Measurements from ENCODE around the gene PPP3CB. TPM values are rescaled to one million over a fixed set of nuclear protein-coding genes. Genes with fewer than 3 reads are reported as not detected.

Gene PPP3CB
- total and polyA plus RNA-seq, 2 donors (not counting 3 experiments of a cell fraction or from before 2014, with no cell fraction given): 13.5 to 30.4 TPM

DNA sequence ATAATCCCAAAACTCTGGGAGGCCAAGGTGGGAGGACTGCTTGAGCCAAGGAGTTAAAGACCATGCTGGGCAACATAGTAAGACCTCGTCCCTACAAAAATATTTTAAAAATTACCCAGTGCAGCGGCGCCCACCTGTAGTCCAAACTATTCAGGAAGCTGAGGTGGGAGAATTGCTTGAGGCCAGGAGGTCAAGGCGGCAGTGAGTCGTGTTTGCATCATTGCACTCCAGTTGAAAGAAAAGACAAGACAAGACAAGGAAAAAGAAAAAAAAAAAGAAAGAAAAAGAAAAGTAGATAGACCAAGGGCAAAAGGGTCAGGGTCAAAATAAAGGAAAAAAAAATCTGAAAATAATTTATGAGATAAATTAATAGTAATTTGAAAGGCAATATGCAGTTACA is 87.8 kb downstream of the PPP3CB start:
- H3K27me3 ChIP-seq (ENCODE audit: control insufficient read depth in 2 of 2, insufficient read depth in 2 of 2, low read length in 2 of 2): no peaks in the 10 kb centered on the region
- H3K4me1 ChIP-seq (ENCODE audit: control insufficient read depth, extremely low read depth, insufficient read depth, low read length): peaks cover 5% of the 10 kb centered on the region
- H3K4me2 ChIP-seq (ENCODE audit: insufficient read depth, low read length): no peak overlapping the region
- no peak overlapping the region for H2AFZ ChIP-seq (ENCODE audit: low read depth, low read length)
- no peaks in the 10 kb centered on the region for H3K36me3 ChIP-seq (ENCODE audit: control insufficient read depth in 2 of 2, extremely low read depth in 1 of 2, insufficient read depth in 2 of 2, low read length in 2 of 2)
- ChIA-PET POLR2A (no interaction called here), CTCF (no interaction called here)
- dilution Hi-C loops (cut with MboI; ENCODE audit: extremely low pct_ligation_motif_present, low sequenced_read_pairs): no loop called here
- H3K27ac ChIP-seq (ENCODE audit: insufficient read depth, low read depth, low read length): no peak overlapping the region
- TF ChIP-seq MYC (IDR thresholded peaks at IDR 0.05; ENCODE audit: low read depth, low read length): no peak
- TF ChIP-seq EZH2 (IDR thresholded peaks at IDR 0.05; ENCODE audit: borderline replicate concordance, low read depth, low read length, severe bottlenecking): no peak
- TF ChIP-seq JUN (IDR thresholded peaks at IDR 0.05; ENCODE audit: borderline replicate concordance, insufficient read depth, insufficient read length, low read depth): no peak
- TF ChIP-seq, protein P1, sequence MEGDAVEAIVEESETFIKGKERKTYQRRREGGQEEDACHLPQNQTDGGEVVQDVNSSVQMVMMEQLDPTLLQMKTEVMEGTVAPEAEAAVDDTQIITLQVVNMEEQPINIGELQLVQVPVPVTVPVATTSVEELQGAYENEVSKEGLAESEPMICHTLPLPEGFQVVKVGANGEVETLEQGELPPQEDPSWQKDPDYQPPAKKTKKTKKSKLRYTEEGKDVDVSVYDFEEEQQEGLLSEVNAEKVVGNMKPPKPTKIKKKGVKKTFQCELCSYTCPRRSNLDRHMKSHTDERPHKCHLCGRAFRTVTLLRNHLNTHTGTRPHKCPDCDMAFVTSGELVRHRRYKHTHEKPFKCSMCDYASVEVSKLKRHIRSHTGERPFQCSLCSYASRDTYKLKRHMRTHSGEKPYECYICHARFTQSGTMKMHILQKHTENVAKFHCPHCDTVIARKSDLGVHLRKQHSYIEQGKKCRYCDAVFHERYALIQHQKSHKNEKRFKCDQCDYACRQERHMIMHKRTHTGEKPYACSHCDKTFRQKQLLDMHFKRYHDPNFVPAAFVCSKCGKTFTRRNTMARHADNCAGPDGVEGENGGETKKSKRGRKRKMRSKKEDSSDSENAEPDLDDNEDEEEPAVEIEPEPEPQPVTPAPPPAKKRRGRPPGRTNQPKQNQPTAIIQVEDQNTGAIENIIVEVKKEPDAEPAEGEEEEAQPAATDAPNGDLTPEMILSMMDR (IDR thresholded peaks at IDR 0.05; ENCODE audit: extremely low read depth in 1 of 2, insufficient read depth in 1 of 2, low read depth in 1 of 2, low read length in 2 of 2): no peak
- no peak for TF ChIP-seq POLR2A (IDR thresholded peaks at IDR 0.05; ENCODE audit: low read depth, low read length)
- TF ChIP-seq GATA2 (IDR thresholded peaks at IDR 0.05; ENCODE audit: insufficient read depth, insufficient read length, low read depth, low read length): no peak
- TF ChIP-seq POLR2AphosphoS5 (IDR thresholded peaks at IDR 0.05; ENCODE audit: insufficient read depth, low read depth, low read length): no peak
- no peaks in the 10 kb centered on the region for H3K9me3 ChIP-seq (replicated peaks; ENCODE audit: control insufficient read depth, insufficient read depth, low read length)
- no peaks in the 10 kb centered on the region for H3K9me1 ChIP-seq (replicated peaks; ENCODE audit: control insufficient read depth, extremely low read depth, insufficient read depth, low read length)
- H3K9ac ChIP-seq (replicated peaks; ENCODE audit: extremely low read depth, insufficient read depth, low read length): no peak overlapping the region
- no peak for DNase-seq (ENCODE audit: low read depth, low spot score)
- peaks cover 16% of the 10 kb centered on the region for H4K20me1 ChIP-seq (replicated peaks; ENCODE audit: control insufficient read depth, extremely low read depth, insufficient read depth, low read length)
- H3K79me2 ChIP-seq (ENCODE audit: control insufficient read depth, insufficient read depth, low read length): peaks cover 89% of the 10 kb centered on the region
- intact Hi-C loops (cut with micrococcal nuclease): no loop called here
- H3K4me3 ChIP-seq (replicated peaks in 1 of 3; ENCODE audit: insufficient read depth in 1 of 3, low read depth in 1 of 3, low read length in 3 of 3): no peak overlapping the region
- no TSS peak for BruUV-seq (replicated peaks)
- no peak for FAIRE-seq

DNA sequence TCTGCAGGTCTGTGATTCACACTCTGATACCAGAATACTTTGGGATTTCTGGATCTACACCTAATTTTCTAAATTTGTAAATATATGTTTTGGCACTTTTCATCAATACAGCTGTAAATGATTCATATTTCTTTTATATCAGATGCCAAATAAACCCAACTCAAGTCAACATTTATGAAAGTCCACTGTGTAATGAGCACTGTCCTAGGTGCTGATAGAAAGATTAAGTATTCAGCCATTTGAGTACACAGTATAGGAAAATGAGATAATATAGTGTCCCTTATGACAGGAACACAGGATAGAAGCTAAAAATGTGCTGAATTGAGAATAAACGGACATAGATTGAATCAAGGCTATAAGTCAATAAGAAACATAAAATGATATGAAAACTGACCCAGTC is 88.3 kb downstream of the PPP3CB start:
- Histone ChIP-seq H3K27ac (ENCODE audit: insufficient read depth, low read depth, low read length) (no peak overlapping the region), H3K9me1 (replicated peaks; ENCODE audit: control insufficient read depth, extremely low read depth, insufficient read depth, low read length) (no peaks in the 10 kb centered on the region), H3K79me2 (ENCODE audit: control insufficient read depth, insufficient read depth, low read length) (peaks cover 89% of the 10 kb centered on the region), H3K27me3 (ENCODE audit: control insufficient read depth in 2 of 2, insufficient read depth in 2 of 2, low read length in 2 of 2) (no peaks in the 10 kb centered on the region), H3K4me1 (ENCODE audit: control insufficient read depth, extremely low read depth, insufficient read depth, low read length) (no peaks in the 10 kb centered on the region), H3K9ac (replicated peaks; ENCODE audit: extremely low read depth, insufficient read depth, low read length) (no peak overlapping the region), H3K36me3 (ENCODE audit: control insufficient read depth in 2 of 2, extremely low read depth in 1 of 2, insufficient read depth in 2 of 2, low read length in 2 of 2) (no peaks in the 10 kb centered on the region), H3K4me3 (replicated peaks in 1 of 3; ENCODE audit: insufficient read depth in 1 of 3, low read depth in 1 of 3, low read length in 3 of 3) (no peak overlapping the region), H3K9me3 (replicated peaks; ENCODE audit: control insufficient read depth, insufficient read depth, low read length) (no peaks in the 10 kb centered on the region), H3K4me2 (ENCODE audit: insufficient read depth, low read length) (no peak overlapping the region), H4K20me1 (replicated peaks; ENCODE audit: control insufficient read depth, extremely low read depth, insufficient read depth, low read length) (peaks cover 16% of the 10 kb centered on the region), H2AFZ (ENCODE audit: low read depth, low read length) (no peak overlapping the region)
- BruUV-seq (replicated peaks): no TSS peak
- TF ChIP-seq JUN (IDR thresholded peaks at IDR 0.05; ENCODE audit: borderline replicate concordance, insufficient read depth, insufficient read length, low read depth): no peak
- intact Hi-C loops (cut with micrococcal nuclease): no loop called here
- DNase-seq (ENCODE audit: low read depth, low spot score) (no peak), FAIRE-seq (no peak)
- CTCF ChIA-PET: no interaction called here
- dilution Hi-C loops (cut with MboI; ENCODE audit: extremely low pct_ligation_motif_present, low sequenced_read_pairs): no loop called here
- POLR2A ChIA-PET: no interaction called here

Measured in endothelial cell of umbilical vein (primary cell).